Measurements from ENCODE around the gene CHST15.
"Not testable (repeated sequence)": the region's sequence is repeated elsewhere in the genome, so short reads cannot be mapped to it uniquely, and the experiment has no call there.

CHST15 gene

GRCh38 chr10:124042656-124043309 is 50.6 kb downstream of the CHST15 start:
- no peak for DNase-seq

- DNase-seq = no peak
These were observed 51.5 kb downstream of the CHST15 start for GRCh38 chr10:124041675-124042445.

- no peak for DNase-seq
These were observed 52.8 kb downstream of the CHST15 start for GRCh38 chr10:124040451-124041188.

GRCh38 chr10:124039483-124040013 is 53.9 kb downstream of the CHST15 start:
- DNase-seq = no peak

GRCh38 chr10:124037784-124038183 is 55.6 kb downstream of the CHST15 start:
- DNase-seq = no peak

GRCh38 chr10:124037286-124037685 is 56.1 kb downstream of the CHST15 start:
- DNase-seq = no peak

- DNase-seq = no peak
These were observed 56.7 kb downstream of the CHST15 start for GRCh38 chr10:124036746-124037145.

- DNase-seq = no peak
These were observed 57.4 kb downstream of the CHST15 start for GRCh38 chr10:124035928-124036558.

- DNase-seq = no peak
These were observed 58.0 kb downstream of the CHST15 start for GRCh38 chr10:124035306-124035927.

GRCh38 chr10:124034576-124035305 is 58.7 kb downstream of the CHST15 start:
- not testable (repeated sequence) for DNase-seq

GRCh38 chr10:124033887-124034218 is 59.5 kb downstream of the CHST15 start:
- DNase-seq = no peak

- no peak for DNase-seq
These were observed 60.2 kb downstream of the CHST15 start for GRCh38 chr10:124032971-124033886.

GRCh38 chr10:124032087-124032935 is 61.1 kb downstream of the CHST15 start:
- DNase-seq = no peak

- no peak for DNase-seq
These were observed 62.8 kb downstream of the CHST15 start for GRCh38 chr10:124030492-124031110.

- no peak for DNase-seq
These were observed 63.3 kb downstream of the CHST15 start for GRCh38 chr10:124030061-124030460.

GRCh38 chr10:124029559-124029958 is 63.8 kb downstream of the CHST15 start:
- DNase-seq = no peak

- no peak for DNase-seq
These were observed 64.5 kb downstream of the CHST15 start for GRCh38 chr10:124028700-124029480.

GRCh38 chr10:124027651-124028050 is 65.7 kb downstream of the CHST15 start:
- DNase-seq = no peak

All from NCI-H2081 treated with DMSO at 0.1 percent for 48 hours (cell line).